ENCODE measurements around the gene GRIK3. TPM values are rescaled to one million over a fixed set of nuclear protein-coding genes. Genes with fewer than 3 reads are reported as not detected.

GRIK3 gene
- total RNA-seq, 1 donor from 2014 or later: 30.2 TPM

DNA sequence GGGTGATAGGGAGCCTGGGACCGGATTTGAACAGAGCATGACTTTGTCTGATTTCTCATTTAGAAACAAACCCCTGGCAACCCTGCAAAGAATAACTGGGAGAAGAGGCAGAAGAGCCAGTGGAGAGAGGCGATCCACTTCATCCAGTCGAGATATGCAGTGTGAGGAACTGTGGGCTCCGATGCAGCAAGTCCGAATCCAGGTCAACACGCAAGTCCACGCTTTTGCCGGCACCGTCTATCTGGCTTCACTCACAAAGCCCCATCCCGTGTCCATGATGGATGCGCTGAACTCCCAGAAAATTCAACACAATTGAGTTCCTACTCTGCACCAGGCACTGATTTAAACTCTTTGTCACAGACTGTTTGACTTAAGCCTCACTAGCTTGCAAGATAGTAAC lies 191.3 kb downstream of the GRIK3 start:
- FAIRE-seq (no peak), DNase-seq (ENCODE audit: low spot score in 2 of 2) (no peak)

DNA sequence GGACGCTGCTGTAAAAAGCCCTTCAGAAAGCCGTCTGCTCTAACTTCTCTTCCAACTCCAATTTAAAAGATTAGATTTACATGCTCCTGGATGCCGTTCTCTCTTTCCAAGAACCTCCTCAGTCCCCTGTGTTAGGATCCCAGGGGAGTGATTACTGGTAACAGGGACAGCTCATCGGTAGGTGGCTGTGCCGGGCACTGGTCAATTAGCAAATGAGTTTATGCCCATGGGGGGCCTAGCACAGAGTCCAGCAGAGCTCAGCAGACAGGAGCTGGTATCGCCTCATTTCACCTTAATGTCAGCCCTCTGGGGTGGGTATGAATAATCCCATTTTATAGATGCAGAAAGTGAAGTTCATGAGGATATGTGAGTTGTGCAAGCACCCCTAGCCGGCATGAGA lies 191.9 kb downstream of the GRIK3 start:
- DNase-seq (ENCODE audit: low spot score in 2 of 2): no peak
- FAIRE-seq: no peak

DNA sequence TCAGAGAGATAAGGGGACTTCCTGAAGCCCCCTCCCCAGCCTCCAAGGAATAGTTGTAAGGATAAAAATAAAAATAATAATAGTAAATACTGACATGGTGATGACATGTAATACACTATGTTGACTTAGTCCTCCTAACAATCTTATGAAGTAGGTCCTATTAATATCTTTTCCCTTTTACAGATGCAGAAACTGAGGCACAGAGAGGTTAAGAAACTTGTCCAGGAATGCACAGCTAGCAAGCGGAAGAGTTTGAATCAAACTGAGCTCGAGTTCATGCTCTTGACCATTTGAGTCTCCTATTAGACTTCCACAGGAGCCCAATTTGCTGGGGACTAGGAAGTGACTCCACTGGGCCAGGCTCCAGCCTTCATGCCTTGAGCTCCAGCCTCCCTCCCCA lies 194.8 kb downstream of the GRIK3 start:
- FAIRE-seq (no peak), DNase-seq (ENCODE audit: low spot score in 2 of 2) (no peak)

DNA sequence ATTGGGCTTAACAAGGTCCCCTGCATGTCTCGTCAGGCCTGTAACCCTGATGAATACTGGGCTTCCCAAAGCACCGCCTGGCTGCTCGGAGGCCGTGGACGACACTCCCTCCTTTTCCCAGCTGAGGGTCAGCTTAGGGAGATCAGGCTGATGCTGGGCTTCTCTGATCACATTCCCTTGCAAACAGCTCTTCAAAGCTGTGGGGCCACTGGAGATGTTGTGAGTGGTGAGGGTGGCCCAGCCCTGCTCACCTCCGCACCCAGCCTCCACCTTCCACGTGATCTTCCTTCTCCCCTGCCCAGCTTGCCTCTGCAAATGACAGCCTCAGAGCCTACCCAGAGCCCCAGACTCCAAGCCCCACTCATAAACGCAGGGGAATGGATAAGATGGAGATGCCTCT lies 195.4 kb downstream of the GRIK3 start:
- DNase-seq (ENCODE audit: low spot score in 2 of 2) (no peak), FAIRE-seq (no peak)

DNA sequence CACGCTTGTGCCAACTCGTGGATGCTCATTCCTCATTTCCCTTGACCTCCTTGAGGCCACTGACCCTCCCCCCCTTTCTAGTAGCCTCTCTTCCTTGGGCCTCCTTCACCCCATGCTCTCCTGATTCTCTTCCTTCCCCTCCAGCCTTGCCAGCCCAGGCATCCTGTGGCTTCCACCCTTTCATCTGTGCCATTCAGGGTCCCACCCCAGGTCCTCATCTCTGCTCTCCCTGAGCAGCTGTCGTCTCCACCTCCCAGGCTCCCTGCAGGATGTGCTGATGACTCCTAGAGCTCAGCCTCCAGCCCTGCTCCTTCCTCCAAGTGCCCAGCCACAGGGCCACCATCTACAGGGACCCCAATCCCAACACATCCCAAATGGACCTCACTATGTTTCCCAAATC lies 197.4 kb downstream of the GRIK3 start:
- FAIRE-seq: no peak
- no peak for DNase-seq (ENCODE audit: low spot score in 2 of 2)

DNA sequence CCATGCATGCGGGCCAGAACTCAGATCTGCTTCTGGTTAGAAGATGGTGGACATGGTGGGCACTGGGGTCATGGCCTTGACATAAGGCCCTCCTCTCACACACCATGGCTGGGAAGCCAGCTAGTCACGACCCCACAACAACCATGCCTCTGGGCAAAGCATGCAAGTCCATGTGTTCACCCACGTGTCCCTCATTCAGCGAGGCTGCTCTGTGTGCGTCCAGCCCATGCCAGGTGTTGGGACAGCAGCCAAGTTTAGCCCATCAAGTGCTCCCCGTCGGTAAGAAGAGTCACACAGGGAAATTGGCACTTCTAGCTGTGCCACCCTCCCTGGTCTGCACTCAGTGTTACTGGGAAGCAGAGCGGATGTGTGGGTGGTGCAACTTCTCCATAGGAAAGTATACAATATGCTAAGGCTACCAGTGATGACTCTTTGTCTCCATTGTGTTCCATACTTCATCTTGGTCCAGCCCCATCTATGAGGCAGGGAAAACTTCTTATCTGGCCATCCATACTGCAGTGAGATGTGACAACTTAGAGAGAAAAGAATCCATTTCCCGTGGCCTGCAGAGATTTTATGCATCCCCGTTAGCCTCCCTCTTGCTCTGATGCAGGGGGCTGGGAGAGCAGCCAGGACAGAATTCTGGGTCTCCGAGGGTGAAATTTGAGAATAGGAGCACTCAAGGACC lies 198.0 kb downstream of the GRIK3 start:
- FAIRE-seq (no peak), DNase-seq (ENCODE audit: low spot score in 2 of 2) (peak in 1 of 2 donors; percentile 38)

DNA sequence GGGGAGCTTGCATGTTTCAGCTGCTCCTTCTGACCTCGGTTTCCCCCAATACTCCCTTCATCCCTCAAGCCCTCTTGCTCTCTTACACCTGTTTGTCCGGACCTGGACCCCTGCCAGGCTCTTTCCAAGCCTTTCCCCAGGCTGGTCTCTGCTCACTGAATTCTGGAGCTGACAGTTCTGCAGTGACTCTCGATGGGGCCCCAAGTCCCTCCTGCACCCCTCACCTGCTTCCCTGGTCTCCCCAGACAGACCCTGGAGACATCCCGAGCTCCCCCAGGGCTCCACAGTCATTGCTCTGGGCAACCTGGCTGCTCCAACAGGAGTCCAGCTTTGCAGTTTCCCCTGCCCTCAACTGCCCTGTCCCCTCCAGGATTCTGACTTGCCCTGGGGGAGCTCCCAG lies 198.6 kb downstream of the GRIK3 start:
- FAIRE-seq (no peak), DNase-seq (ENCODE audit: low spot score in 2 of 2) (no peak)

DNA sequence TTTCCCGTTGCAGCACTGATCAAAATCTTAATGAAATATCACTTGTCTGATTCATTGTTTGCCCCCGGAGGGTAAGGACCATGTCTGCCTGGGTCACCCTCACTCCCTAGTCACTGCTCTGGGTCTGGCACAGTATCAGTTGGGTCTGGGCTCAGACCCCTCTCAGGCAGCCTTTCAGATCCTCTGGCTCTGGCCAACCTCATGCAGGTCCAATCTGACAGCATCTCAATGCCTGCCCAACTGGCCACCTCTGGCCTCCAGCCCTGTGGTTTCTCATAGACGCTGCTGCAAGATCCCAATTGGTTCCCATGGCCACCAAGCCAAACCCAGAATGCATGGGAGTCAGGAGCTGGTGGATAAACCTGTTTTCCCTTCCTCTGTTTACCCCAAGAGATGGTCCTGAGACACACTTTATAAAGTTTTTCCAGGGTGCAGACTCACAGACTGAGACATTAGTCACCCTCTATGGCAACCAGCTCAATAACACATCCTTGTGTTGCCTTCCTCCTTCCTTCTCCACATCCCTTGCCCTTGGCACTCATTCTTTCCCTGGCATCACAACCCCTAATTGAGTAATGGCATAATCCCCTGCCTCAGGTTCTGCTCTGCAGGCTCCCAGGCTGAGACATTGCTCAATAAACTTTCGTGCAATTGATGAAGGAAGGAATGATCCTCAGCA lies 199.2 kb downstream of the GRIK3 start:
- FAIRE-seq (no peak), DNase-seq (ENCODE audit: low spot score in 2 of 2) (no peak)

DNA sequence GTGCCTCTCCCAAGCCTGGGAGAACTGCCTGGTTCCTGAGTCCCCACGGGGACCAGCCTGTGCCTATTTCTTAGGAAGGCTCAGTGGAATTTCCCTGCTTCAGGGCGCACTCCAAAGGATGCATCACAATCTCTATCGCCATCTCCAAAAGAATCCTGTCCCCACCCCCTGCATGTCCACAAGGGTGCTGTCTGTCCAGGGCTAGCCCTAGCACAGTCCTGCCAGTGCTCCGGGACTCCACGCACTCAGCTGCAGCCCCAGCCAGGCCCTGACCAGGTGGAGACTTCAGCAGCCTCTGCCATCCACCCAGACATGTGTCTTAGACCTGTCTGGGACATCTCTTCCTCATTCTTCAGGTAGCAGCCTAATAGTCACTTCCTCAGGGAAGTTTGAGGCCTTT lies 199.7 kb downstream of the GRIK3 start:
- FAIRE-seq: no peak
- DNase-seq (ENCODE audit: low spot score in 2 of 2): no peak

DNA sequence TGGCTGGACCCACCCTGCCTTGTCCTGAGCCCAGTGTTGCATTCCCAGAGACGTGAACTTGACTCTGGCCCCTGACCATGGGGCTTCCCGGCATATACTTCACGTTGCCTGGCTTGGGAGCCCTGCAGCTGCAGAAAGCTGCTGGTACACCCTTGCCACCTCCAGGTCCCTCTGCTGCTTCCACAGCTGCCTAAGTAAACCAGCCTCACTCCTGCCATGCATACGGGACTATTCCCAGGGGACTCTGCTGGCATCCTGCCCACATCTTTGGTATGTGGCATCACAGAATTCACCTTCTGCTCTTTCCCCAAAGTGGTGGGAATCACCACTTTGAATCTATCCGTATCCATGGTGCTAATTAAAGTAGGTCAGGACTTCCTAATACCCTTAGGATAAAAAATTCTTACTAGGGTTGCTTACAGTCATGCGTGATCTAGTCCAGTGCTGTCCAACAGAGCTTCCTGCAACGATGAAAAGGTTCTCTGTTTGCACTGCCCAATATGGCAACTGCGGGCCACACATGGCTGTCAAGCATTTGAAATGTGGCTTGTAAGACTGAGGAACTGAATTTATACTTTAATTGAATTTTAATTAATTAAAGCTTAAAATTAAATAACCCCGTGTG lies 203.0 kb downstream of the GRIK3 start:
- DNase-seq (ENCODE audit: low spot score in 2 of 2) (no peak), FAIRE-seq (no peak)

DNA sequence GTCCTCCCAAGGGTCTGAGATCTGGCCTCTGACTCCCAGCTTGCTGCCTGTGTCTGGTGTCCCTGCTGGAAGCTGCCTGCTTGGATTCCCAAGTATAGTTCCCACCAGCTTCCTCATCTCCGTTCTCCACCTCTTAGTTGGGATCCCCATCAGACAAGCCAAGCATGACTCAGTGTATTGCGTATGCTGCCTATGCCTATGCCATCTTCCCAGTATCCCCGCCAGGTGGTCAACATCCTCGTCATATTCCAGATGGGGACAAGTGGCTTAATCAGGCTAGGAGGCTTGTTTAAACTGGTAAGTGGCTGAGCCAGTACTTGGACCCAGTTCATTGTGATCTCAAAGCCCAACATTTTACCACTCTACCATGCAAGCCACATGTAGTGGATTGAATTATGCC lies 204.4 kb downstream of the GRIK3 start:
- peak in 1 of 2 donors; percentile 27 for DNase-seq (ENCODE audit: low spot score in 2 of 2)
- no peak for FAIRE-seq

DNA sequence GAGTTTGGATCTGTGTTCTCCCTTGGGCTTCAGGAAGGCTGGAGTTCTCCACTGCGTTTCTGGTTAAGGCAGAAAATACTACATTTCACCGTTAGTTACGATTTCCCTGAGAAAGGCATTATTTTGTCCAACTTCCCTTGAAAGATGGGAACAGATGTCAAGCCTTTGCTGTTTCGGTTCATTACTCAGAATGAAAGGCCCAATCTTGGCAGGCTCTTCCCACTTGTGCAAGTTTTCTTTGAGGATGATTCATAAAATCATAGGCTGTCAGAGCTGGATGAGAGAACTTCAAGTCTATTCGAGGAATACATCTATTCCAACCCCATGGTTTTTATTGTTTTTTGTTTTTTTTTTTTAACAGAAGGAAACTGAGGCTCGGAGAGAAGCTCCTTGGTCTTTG lies 205.2 kb downstream of the GRIK3 start:
- DNase-seq (ENCODE audit: low spot score in 2 of 2) (peak; percentile 14 to 38), FAIRE-seq (no peak)

DNA sequence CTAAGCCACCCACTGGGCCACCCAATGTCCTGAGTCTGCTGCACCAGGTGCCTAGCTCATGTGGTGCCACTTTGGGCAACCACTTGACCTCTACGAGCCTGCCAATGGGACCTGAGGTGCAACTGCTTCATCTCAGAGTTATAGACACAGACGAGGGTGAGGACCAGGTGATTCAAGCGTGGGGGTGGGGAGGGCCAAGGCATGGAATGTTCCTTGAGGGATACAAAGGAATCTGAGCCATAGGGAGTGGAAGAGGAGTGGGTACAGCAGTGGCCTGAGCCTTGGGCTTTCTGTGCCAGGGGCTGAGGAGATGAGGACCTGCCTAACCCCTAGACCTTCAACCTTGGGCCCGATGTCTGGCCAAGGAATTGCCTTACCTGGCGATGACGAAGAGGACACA lies 209.1 kb downstream of the GRIK3 start:
- no peak for FAIRE-seq

DNA sequence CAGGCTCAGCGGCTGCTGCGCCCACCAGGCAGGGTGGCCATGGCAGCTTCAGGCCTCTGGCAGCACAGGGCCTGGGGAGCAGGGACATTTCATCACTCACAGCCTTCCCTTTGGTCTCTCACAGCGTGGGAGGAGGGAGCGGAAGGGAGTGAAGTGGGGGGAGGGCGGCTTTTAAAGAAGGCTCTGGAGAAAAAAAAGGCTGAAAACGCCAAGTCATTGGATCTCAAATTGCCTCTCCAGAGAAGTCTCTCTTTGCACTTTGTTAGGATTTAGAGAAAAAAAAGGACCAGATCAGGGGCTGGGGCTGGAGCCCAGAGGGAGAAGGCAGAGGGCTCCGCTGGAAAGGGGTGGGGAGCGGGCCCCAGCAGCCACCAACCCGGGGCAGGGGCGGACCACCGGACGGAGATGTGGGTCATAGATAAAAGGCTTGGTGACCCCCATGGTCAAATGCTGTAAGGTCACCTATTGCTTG lies 209.9 kb downstream of the GRIK3 start:
- DNase-seq (ENCODE audit: low spot score in 2 of 2) (peak in 1 of 2 donors; percentile 36), FAIRE-seq (no peak)

More for the DNA sequence above, 209.1 kb downstream of the GRIK3 start:
- no peak for DNase-seq (ENCODE audit: low spot score in 2 of 2)

DNA sequence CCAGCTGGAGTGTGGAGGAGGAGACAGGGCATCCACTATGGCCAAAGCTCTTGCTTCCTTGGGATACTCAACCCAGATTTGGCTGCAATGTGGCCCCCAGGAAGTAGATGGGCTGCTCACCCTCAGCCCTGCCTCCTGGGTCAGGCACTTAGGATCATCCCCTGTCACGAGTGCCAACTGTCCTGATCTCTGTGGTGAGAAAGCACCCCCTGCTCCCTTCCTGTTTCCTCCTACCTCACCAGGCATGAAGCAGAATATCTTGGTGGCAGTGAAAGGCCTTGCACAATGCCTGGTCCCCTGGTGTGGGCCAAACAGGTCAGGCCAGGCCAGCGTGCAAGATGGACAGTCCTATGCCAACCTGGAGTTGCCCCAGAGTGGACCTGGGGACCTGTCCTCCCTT lies 211.7 kb downstream of the GRIK3 start:
- DNase-seq (ENCODE audit: low spot score in 2 of 2): no peak
- FAIRE-seq: no peak

DNA sequence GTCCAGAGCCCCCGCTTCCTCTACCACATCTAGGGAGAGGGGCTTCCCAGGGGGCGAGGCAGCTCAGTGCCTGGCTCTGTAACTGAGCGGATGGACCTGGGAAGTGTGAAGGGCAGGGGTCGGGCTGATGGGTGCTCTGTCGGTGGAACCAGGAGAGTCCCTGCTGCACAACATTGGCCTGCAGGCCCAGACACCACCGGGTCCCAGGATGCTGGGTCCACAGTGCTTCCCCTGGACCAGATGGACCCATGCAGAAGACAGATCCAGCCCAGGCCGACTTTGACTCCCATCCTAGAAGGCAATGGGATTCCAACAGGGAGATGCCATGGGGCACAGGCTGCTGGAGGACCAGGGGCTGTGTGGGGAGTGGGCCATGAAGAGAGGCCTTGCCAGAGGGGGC lies 212.9 kb downstream of the GRIK3 start:
- DNase-seq (ENCODE audit: low spot score in 2 of 2) (no peak), FAIRE-seq (no peak)

DNA sequence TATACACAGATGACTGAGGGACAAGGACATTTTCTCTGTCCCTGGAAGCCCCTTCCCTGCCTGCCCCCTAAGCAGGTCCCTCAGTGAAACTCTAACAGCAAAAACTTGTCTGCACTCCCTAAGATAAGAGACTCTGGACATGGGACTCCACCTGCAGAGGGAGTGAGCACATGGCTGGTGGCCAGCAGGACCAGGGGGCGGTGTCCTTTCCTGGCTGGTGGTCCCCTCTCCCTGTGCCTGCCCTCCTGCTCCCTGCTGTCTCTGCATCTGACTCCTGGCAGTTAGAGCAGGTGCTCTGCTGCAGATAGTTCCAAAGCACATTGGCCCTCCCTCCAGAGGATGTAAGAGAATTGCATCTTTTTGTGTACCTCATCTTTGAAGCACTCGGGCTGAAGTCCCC lies 215.5 kb downstream of the GRIK3 start:
- no peak for FAIRE-seq

DNA sequence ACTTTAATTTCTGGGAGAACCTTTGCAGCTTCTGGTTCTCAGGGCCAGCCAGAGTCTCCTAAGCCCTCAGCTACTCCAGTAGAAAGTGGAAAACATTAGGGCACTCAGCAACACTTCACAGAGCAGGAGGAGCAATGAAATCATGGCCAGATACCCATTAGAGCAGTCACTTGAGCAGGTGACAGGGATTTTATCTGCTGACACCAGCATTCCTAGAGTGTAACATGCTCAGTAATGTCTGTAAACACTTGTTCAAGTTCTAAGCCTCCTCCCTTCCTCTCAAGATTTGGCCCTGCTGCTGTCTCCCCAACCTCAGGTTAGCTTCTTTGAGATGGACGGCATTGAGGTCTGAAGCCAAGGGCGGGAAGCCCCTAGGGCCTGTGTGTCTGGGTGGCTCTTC lies 218.0 kb downstream of the GRIK3 start:
- DNase-seq (ENCODE audit: low spot score in 2 of 2) (no peak), FAIRE-seq (no peak)

More for the DNA sequence above, 215.5 kb downstream of the GRIK3 start:
- no peak for DNase-seq (ENCODE audit: low spot score in 2 of 2)

DNA sequence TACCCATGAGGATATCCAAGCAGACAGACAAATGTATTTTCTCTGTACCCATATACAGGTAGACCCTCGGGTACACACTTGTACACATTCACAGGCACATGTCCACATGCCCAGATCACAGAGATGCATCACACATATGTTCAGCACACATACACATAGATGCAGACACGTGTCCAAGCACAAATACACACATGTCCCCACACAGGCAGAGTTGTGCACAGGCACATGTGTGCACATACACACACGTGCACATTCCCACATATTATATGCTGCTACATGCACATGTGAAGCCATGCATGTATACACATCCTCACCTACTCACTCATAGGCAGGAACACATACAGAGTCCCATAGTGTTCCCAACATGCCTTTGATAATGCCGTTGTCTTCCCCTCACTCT lies 219.5 kb downstream of the GRIK3 start:
- DNase-seq (ENCODE audit: low spot score in 2 of 2) (no peak), FAIRE-seq (no peak)

DNA sequence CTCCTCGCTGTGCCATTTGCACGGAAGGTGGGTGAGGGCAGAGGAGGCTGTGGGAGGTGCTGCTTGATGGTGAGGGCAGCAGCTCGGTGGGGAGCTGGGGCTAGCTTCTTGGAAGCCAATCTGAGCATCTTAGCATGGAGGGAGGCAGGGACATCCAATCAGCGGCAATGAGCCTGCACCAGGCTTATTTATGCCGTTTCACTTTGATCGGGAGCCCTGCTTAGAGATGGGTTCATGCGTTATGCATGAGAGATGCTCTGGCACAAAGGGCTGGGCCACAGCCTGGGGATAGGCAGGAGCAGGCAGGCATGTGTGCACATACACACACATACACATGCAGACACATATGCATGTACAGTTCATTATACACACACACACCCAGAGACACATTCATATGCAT lies 220.2 kb downstream of the GRIK3 start:
- DNase-seq (ENCODE audit: low spot score in 2 of 2) (no peak), FAIRE-seq (no peak)

DNA sequence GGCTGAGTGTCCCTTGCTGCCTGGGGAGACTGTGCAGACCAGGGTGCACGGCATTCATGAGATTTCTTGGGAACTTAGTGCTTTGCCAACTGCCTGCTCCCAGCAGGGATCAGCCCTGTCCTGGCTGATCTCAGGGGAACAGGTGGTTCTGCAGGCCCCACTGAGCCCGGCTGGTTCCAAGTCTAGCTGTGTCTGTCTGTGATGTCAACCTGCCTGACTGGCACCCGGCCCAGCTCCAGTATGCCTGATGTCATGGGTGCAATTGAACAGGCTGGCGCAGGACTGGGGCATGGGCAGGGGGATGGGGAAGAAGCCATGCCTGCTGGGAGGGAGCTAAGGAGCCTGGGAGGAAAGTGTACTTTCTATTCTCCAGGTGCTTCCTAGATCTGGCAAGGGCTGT lies 227.1 kb downstream of the GRIK3 start:
- DNase-seq (ENCODE audit: low spot score in 2 of 2): no peak
- no peak for FAIRE-seq
